Amniotic stem cell (primary cell): ENCODE results near the gene SLC25A21.
"Not testable (repeated sequence)": the region's sequence is repeated elsewhere in the genome, so short reads cannot be mapped to it uniquely, and the experiment has no call there.

Experiments used
- DNase-seq: peaks from one replicate; lab custom pipeline; 2025; lab: John Stamatoyannopoulos, UW

Gene SLC25A21

GRCh38 chr14:36863271-36863670, 309.1 kb downstream of the SLC25A21 start:
- DNase-seq: no peak

- not testable (repeated sequence) for DNase-seq
Observed at GRCh38 chr14:36862237-36862636, 310.2 kb downstream of the SLC25A21 start.

- no peak for DNase-seq
Observed at GRCh38 chr14:36860831-36861230, 311.6 kb downstream of the SLC25A21 start.

- DNase-seq: no peak
Observed at GRCh38 chr14:36859119-36859518, 313.3 kb downstream of the SLC25A21 start.

- DNase-seq: no peak
Observed at GRCh38 chr14:36857842-36858445, 314.5 kb downstream of the SLC25A21 start.

- no peak for DNase-seq
Observed at GRCh38 chr14:36857136-36857535, 315.3 kb downstream of the SLC25A21 start.

GRCh38 chr14:36856095-36856878, 316.1 kb downstream of the SLC25A21 start:
- DNase-seq: no peak

GRCh38 chr14:36855396-36855795, 317.0 kb downstream of the SLC25A21 start:
- DNase-seq: no peak

- DNase-seq: no peak
Observed at GRCh38 chr14:36852981-36853691, 319.3 kb downstream of the SLC25A21 start.

- no peak for DNase-seq
Observed at GRCh38 chr14:36848213-36848612, 324.2 kb downstream of the SLC25A21 start.

- no peak for DNase-seq
Observed at GRCh38 chr14:36847366-36847765, 325.0 kb downstream of the SLC25A21 start.

GRCh38 chr14:36845356-36846012, 326.9 kb downstream of the SLC25A21 start:
- no peak for DNase-seq

- DNase-seq: no peak
Observed at GRCh38 chr14:36844443-36845195, 327.8 kb downstream of the SLC25A21 start.

GRCh38 chr14:36843410-36843809, 329.0 kb downstream of the SLC25A21 start:
- no peak for DNase-seq

GRCh38 chr14:36835128-36835527, 337.3 kb downstream of the SLC25A21 start:
- no peak for DNase-seq

- DNase-seq: no peak
Observed at GRCh38 chr14:36834293-36834692, 338.1 kb downstream of the SLC25A21 start.

GRCh38 chr14:36829547-36829946, 342.9 kb downstream of the SLC25A21 start:
- DNase-seq: no peak

- DNase-seq: no peak
Observed at GRCh38 chr14:36827861-36828260, 344.5 kb downstream of the SLC25A21 start.

- no peak for DNase-seq
Observed at GRCh38 chr14:36826614-36827013, 345.8 kb downstream of the SLC25A21 start.

GRCh38 chr14:36824854-36825253, 347.6 kb downstream of the SLC25A21 start:
- no peak for DNase-seq

- no peak for DNase-seq
Observed at GRCh38 chr14:36823651-36824050, 348.8 kb downstream of the SLC25A21 start.

GRCh38 chr14:36822685-36823084, 349.7 kb downstream of the SLC25A21 start:
- no peak for DNase-seq
